Stimulated activated naive B cell treated with anti-CD40 and anti-IgM and Interleukin-4, amounts not matched to agents 10 μg/mL and 1 μg/mL and 100 μg/mL, for 72 hours (primary cell): ENCODE measurements around the gene SULT1A2.
A peak's percentile ranks its signal among the peaks of the same experiment; 100 is the strongest.
"Not testable (repeated sequence)": the region's sequence is repeated elsewhere in the genome, so short reads cannot be mapped to it uniquely, and the experiment has no call there.

Experiments
- ATAC-seq, 2 donors: fragments of 150-1000 bp; cut with Tn5 transposase; replicated peaks; 2 replicates each; pipeline ENCODE4 v1.10.0; 2021; ENCODE audit warnings: moderate library complexity in 1 of 2
- DNase-seq: peaks from one replicate; pipeline ENCODE4 v3.0.0; 2021
- H3K27ac Mint-ChIP-seq: one replicate; pipeline ENCODE4 v1.8.0; 2022; ENCODE audit warnings: mild to moderate bottlenecking, mixed read lengths
- H3K27me3 Mint-ChIP-seq, 2 donors: one replicate each; pipeline ENCODE4 v1.8.0; 2022; ENCODE audit warnings: mixed read lengths in 2 of 2
- H3K36me3 Mint-ChIP-seq, 2 donors: one replicate each; pipeline ENCODE4 v1.8.0; 2022; ENCODE audit warnings: mixed read lengths in 2 of 2, mild to moderate bottlenecking in 1 of 2
- H3K4me1 Mint-ChIP-seq, 2 donors: one replicate each; pipeline ENCODE4 v1.8.0; 2022; ENCODE audit warnings: mixed read lengths in 2 of 2, mild to moderate bottlenecking in 1 of 2
- H3K4me3 Mint-ChIP-seq, 2 donors: one replicate each; pipeline ENCODE4 v1.8.0; 2022; ENCODE audit warnings: mild to moderate bottlenecking in 2 of 2, mixed read lengths in 2 of 2, moderate library complexity in 1 of 2
- H3K9me3 Mint-ChIP-seq, 2 donors: one replicate each; pipeline ENCODE4 v1.8.0; 2022; ENCODE audit warnings: mixed read lengths in 2 of 2, mild to moderate bottlenecking in 1 of 2

SULT1A2 gene

GRCh38 chr16:28596840-28597691, at the start of gene SULT1A2:
SULT1A2 (minus strand) TSS chr16:28597050; CDS start chr16:28595930, 1,120 bp downstream.
- H3K4me3 Mint-ChIP-seq: no peak within 1 kb of the TSS
- no peak for DNase-seq
- H3K27ac Mint-ChIP-seq: no peak within 1 kb of the TSS
- ATAC-seq: no peak
- H3K36me3 Mint-ChIP-seq: peaks cover 10 to 11% of the 10 kb centered on the region in 2 donors
- H3K9me3 Mint-ChIP-seq: no peaks in the 10 kb centered on the region
- H3K27me3 Mint-ChIP-seq: peaks cover 7 to 13% of the 10 kb centered on the region in 2 donors
- H3K4me1 Mint-ChIP-seq: peaks cover 4 to 6% of the 10 kb centered on the region in 2 donors

- not testable (repeated sequence) for H3K27me3 Mint-ChIP-seq, H3K4me1 Mint-ChIP-seq, H3K27ac Mint-ChIP-seq, H3K36me3 Mint-ChIP-seq, H3K4me3 Mint-ChIP-seq, ATAC-seq, H3K9me3 Mint-ChIP-seq
- peak; percentile 34 for DNase-seq
Observed at GRCh38 chr16:28639959-28640358, 43.1 kb upstream of the SULT1A2 start.

- H3K9me3 Mint-ChIP-seq, ATAC-seq, H3K27ac Mint-ChIP-seq, H3K4me3 Mint-ChIP-seq, H3K27me3 Mint-ChIP-seq, H3K36me3 Mint-ChIP-seq, DNase-seq, H3K4me1 Mint-ChIP-seq: not testable (repeated sequence)
Observed at GRCh38 chr16:28638359-28638758, 41.5 kb upstream of the SULT1A2 start.

GRCh38 chr16:28637765-28638164, 40.9 kb upstream of the SULT1A2 start, which contains the start of gene NPIPB8:
NPIPB8 (plus strand) TSS chr16:28638065; CDS start chr16:28638361, 296 bp downstream.
- not testable (repeated sequence) for H3K27me3 Mint-ChIP-seq, H3K36me3 Mint-ChIP-seq, H3K4me1 Mint-ChIP-seq, H3K27ac Mint-ChIP-seq, DNase-seq, H3K9me3 Mint-ChIP-seq, H3K4me3 Mint-ChIP-seq, ATAC-seq

- H3K4me3 Mint-ChIP-seq, H3K4me1 Mint-ChIP-seq, H3K27me3 Mint-ChIP-seq, H3K9me3 Mint-ChIP-seq, DNase-seq, ATAC-seq, H3K27ac Mint-ChIP-seq, H3K36me3 Mint-ChIP-seq: not testable (repeated sequence)
Observed at GRCh38 chr16:28636093-28636823, 39.4 kb upstream of the SULT1A2 start.

GRCh38 chr16:28630905-28631304, 34.1 kb upstream of the SULT1A2 start:
- H3K36me3 Mint-ChIP-seq, H3K27me3 Mint-ChIP-seq, DNase-seq, H3K4me3 Mint-ChIP-seq, H3K27ac Mint-ChIP-seq, H3K4me1 Mint-ChIP-seq, ATAC-seq, H3K9me3 Mint-ChIP-seq: not testable (repeated sequence)

GRCh38 chr16:28623172-28623711, 26.4 kb upstream of the SULT1A2 start:
- Mint-ChIP-seq H3K36me3 (no peaks in the 10 kb centered on the region), H3K27ac (peak overlapping the region; percentile 31), H3K9me3 (no peaks in the 10 kb centered on the region), H3K4me1 (peaks cover 4 to 23% of the 10 kb centered on the region in 2 donors), H3K4me3 (peak overlapping the region; percentile 80 to 85), H3K27me3 (peaks cover 0 to 22% of the 10 kb centered on the region in 2 donors)
- peak; percentile 91 to 94 for ATAC-seq
- peak; percentile 43 for DNase-seq

GRCh38 chr16:28622532-28623171, 25.8 kb upstream of the SULT1A2 start:
- Mint-ChIP-seq H3K27me3 (peaks cover 0 to 22% of the 10 kb centered on the region in 2 donors), H3K4me1 (peaks cover 7 to 28% of the 10 kb centered on the region in 2 donors), H3K27ac (peak overlapping the region; percentile 59), H3K4me3 (peak overlapping the region; percentile 80 to 85)
- not testable (repeated sequence) for H3K9me3 Mint-ChIP-seq, DNase-seq, H3K36me3 Mint-ChIP-seq
- peak; percentile 25 to 32 for ATAC-seq

GRCh38 chr16:28621481-28622155, 24.8 kb upstream of the SULT1A2 start:
- Mint-ChIP-seq H3K9me3 (no peaks in the 10 kb centered on the region), H3K27me3 (peaks cover 0 to 22% of the 10 kb centered on the region in 2 donors), H3K4me3 (no peak overlapping the region), H3K36me3 (no peaks in the 10 kb centered on the region), H3K4me1 (peaks cover 8 to 32% of the 10 kb centered on the region in 2 donors), H3K27ac (no peak overlapping the region)
- ATAC-seq (no peak), DNase-seq (no peak)

GRCh38 chr16:28620316-28620715, 23.5 kb upstream of the SULT1A2 start:
- H3K27ac Mint-ChIP-seq, H3K4me3 Mint-ChIP-seq, H3K9me3 Mint-ChIP-seq, DNase-seq, ATAC-seq, H3K36me3 Mint-ChIP-seq: not testable (repeated sequence)
- peaks cover 8 to 32% of the 10 kb centered on the region in 2 donors for H3K4me1 Mint-ChIP-seq
- peaks cover 0 to 17% of the 10 kb centered on the region in 2 donors for H3K27me3 Mint-ChIP-seq

- Mint-ChIP-seq H3K4me1 (peaks cover 6 to 18% of the 10 kb centered on the region in 2 donors), H3K27ac (no peak overlapping the region), H3K27me3 (no peaks in the 10 kb centered on the region), H3K4me3 (no peak overlapping the region), H3K9me3 (no peaks in the 10 kb centered on the region), H3K36me3 (no peaks in the 10 kb centered on the region)
- ATAC-seq (no peak), DNase-seq (no peak)
Observed at GRCh38 chr16:28617874-28618273, 21.0 kb upstream of the SULT1A2 start.

- no peak overlapping the region for H3K27ac Mint-ChIP-seq
- no peaks in the 10 kb centered on the region for H3K9me3 Mint-ChIP-seq
- peaks cover 4 to 9% of the 10 kb centered on the region in 2 donors for H3K4me1 Mint-ChIP-seq
- DNase-seq (no peak), ATAC-seq (no peak)
- H3K27me3 Mint-ChIP-seq: no peaks in the 10 kb centered on the region
- no peak overlapping the region for H3K4me3 Mint-ChIP-seq
- H3K36me3 Mint-ChIP-seq: no peaks in the 10 kb centered on the region
Observed at GRCh38 chr16:28616636-28617035, 19.8 kb upstream of the SULT1A2 start.

GRCh38 chr16:28616224-28616577, 19.4 kb upstream of the SULT1A2 start:
- DNase-seq, H3K4me1 Mint-ChIP-seq, H3K27ac Mint-ChIP-seq, H3K4me3 Mint-ChIP-seq, H3K27me3 Mint-ChIP-seq, H3K9me3 Mint-ChIP-seq, H3K36me3 Mint-ChIP-seq, ATAC-seq: not testable (repeated sequence)
